ENCODE results near the gene DMBT1. TPM values are rescaled to one million over a fixed set of nuclear protein-coding genes. Genes with fewer than 3 reads are reported as not detected.

Gene DMBT1
- total and polyA plus RNA-seq, 2 of the 4 experiments (the other 2 are of a cell fraction): under 0.01 TPM; not detected in 1

GRCh38 chr10:122659126-122659525 is 98.6 kb downstream of the DMBT1 start:
- H2BK15ac ChIP-seq (ENCODE audit: low read depth, low read length): no peak overlapping the region
- TF ChIP-seq RFX5 (IDR thresholded peaks at IDR 0.05; ENCODE audit: low read depth, low read length) (no peak), RCOR1 (IDR thresholded peaks at IDR 0.05; ENCODE audit: insufficient replicate concordance, low read length) (no peak), FOS (IDR thresholded peaks at IDR 0.05; ENCODE audit: low read depth, low read length) (no peak), MAFK (IDR thresholded peaks at IDR 0.05; ENCODE audit: low read depth, low read length) (no peak), CHD1 (IDR thresholded peaks at IDR 0.05; ENCODE audit: low read depth, low read length) (no peak), ELK1 (IDR thresholded peaks at IDR 0.05; ENCODE audit: borderline replicate concordance, low read depth, low read length) (no peak), CTCF (conservative IDR thresholded peaks at IDR 0.05; ENCODE audit: low read depth, low read length) (no peak), SMC3 (IDR thresholded peaks at IDR 0.05; ENCODE audit: low read depth, low read length) (no peak), POLR2A (IDR thresholded peaks at IDR 0.05; ENCODE audit: low read depth, low read length) (no peak), MXI1 (IDR thresholded peaks at IDR 0.05; ENCODE audit: borderline replicate concordance, low read depth, low read length) (no peak), NFE2L2 (IDR thresholded peaks at IDR 0.05; ENCODE audit: low read depth, low read length) (no peak), BHLHE40 (IDR thresholded peaks at IDR 0.05; ENCODE audit: low read depth, low read length) (no peak), MAZ (IDR thresholded peaks at IDR 0.05; ENCODE audit: borderline replicate concordance, low read depth, low read length) (no peak), RAD21 (IDR thresholded peaks at IDR 0.05; ENCODE audit: low read length) (no peak)
- TF ChIP-seq, protein P1, sequence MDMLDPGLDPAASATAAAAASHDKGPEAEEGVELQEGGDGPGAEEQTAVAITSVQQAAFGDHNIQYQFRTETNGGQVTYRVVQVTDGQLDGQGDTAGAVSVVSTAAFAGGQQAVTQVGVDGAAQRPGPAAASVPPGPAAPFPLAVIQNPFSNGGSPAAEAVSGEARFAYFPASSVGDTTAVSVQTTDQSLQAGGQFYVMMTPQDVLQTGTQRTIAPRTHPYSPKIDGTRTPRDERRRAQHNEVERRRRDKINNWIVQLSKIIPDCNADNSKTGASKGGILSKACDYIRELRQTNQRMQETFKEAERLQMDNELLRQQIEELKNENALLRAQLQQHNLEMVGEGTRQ (IDR thresholded peaks at IDR 0.05; ENCODE audit: low read depth, low read length): no peak
- ChIA-PET POLR2A (ENCODE audit: unreplicated experiment) (no interaction called here), CTCF (no interaction called here)
- no peak overlapping the region for H3K56ac ChIP-seq (ENCODE audit: extremely low read depth, insufficient read depth, low read length)
- no peak overlapping the region for H3K9ac ChIP-seq (ENCODE audit: low read depth, low read length)
- dilution Hi-C loops (cut with HindIII; ENCODE audit: low sequenced_read_pairs, unreplicated experiment): no loop called here
- no peaks in the 10 kb centered on the region for H3K4me1 ChIP-seq (ENCODE audit: control insufficient read depth, insufficient read depth, low read length)
- H3K18ac ChIP-seq (ENCODE audit: low read depth, low read length): no peak overlapping the region
- DNase-seq: no peak
- H2BK120ac ChIP-seq (ENCODE audit: low read depth, low read length): no peak overlapping the region
- H3K9me1 ChIP-seq (ENCODE audit: insufficient read depth, low read length): no peaks in the 10 kb centered on the region
- BruUV-seq (replicated peaks): no TSS peak
- no peak overlapping the region for H2BK20ac ChIP-seq (ENCODE audit: low read depth, low read length)
- H3K4me3 ChIP-seq (ENCODE audit: insufficient read depth, low read depth, low read length): no peak overlapping the region
- H3K4ac ChIP-seq (ENCODE audit: low read depth, low read length): no peak overlapping the region
- H2AFZ ChIP-seq (replicated peaks; ENCODE audit: low read length, poor library complexity): no peak overlapping the region
- H3K4me2 ChIP-seq (ENCODE audit: low read depth, low read length): no peak overlapping the region
- no peak overlapping the region for H3K23ac ChIP-seq (ENCODE audit: low read depth, low read length)
- no peak for ATAC-seq (ENCODE audit: low read depth)
- H3K14ac ChIP-seq (replicated peaks; ENCODE audit: low read depth, low read length): no peak overlapping the region
- H4K91ac ChIP-seq (ENCODE audit: insufficient read depth, low read depth, low read length): no peak overlapping the region
- H3K79me1 ChIP-seq (ENCODE audit: low read depth in 1 of 2, low read length in 2 of 2): no peaks in the 10 kb centered on the region
- in situ Hi-C loops (cut with MboI; ENCODE audit: low sequenced_read_pairs): loop anchor here (25.0 kb wide), 1 partner anchor 903 kb away; no protein-coding TSS in a partner anchor
- H3K27ac ChIP-seq (ENCODE audit: insufficient read depth, low read length): no peak overlapping the region
- intact Hi-C loops (cut with micrococcal nuclease): no loop called here
- no peaks in the 10 kb centered on the region for H4K20me1 ChIP-seq (ENCODE audit: insufficient read depth, low read length)
- no peaks in the 10 kb centered on the region for H3K9me3 ChIP-seq (ENCODE audit: control insufficient read depth, insufficient read depth, low read length)
- H4K8ac ChIP-seq (ENCODE audit: low read depth in 2 of 2, low read length in 2 of 2): no peak overlapping the region
- no peak overlapping the region for H2AK9ac ChIP-seq (replicated peaks; ENCODE audit: low read depth, low read length, poor library complexity)
- no peak overlapping the region for H2BK5ac ChIP-seq (ENCODE audit: low read depth, low read length, poor library complexity, severe bottlenecking)
- H4K5ac ChIP-seq (ENCODE audit: low read depth, low read length): no peak overlapping the region
- no peaks in the 10 kb centered on the region for H3K36me3 ChIP-seq (ENCODE audit: control insufficient read depth, insufficient read depth, low read length)
- no peaks in the 10 kb centered on the region for H3K27me3 ChIP-seq (ENCODE audit: control insufficient read depth, insufficient read depth, low read length)
- WGBS, 2 experiments (ENCODE audit: extremely low coverage in 2 of 2, insufficient read length in 1 of 2): 20% methylated on average over 1 of the region's 6 CpGs; no CpG with 5 or more reads in 1 of the 2 experiments
- H2AK5ac ChIP-seq (ENCODE audit: low read depth, low read length): no peak overlapping the region

All from IMR-90 (cell line).